Stimulated activated CD4-positive, alpha-beta T cell treated with anti-CD3 and anti-CD28 coated beads, Interleukin-1b, Interleukin-23, amount 100 ng/mL, for 1 hour (primary cell): ENCODE measurements around the gene GMEB1.
"Not testable (repeated sequence)": the region's sequence is repeated elsewhere in the genome, so short reads cannot be mapped to it uniquely, and the experiment has no call there.

ENCODE experiments used
- DNase-seq, 2 donors: peaks; one replicate each; pipeline ENCODE4 v3.0.0-alpha.2; 2020; ENCODE audit warnings: low read depth in 2 of 2

Gene GMEB1

GRCh38 chr1:28668191-28668955 is at the start of gene GMEB1:
GMEB1 (plus strand) TSS chr1:28668784; CDS start chr1:28683613, 14,829 bp downstream.
- DNase-seq: peak; percentile 59 to 62

GRCh38 chr1:28631713-28632112 is 36.9 kb upstream of the GMEB1 start:
- no peak for DNase-seq

- no peak for DNase-seq
Observed at GRCh38 chr1:28632560-28632959, 36.0 kb upstream of the GMEB1 start.

- DNase-seq: no peak
Observed at GRCh38 chr1:28640766-28641165, 27.8 kb upstream of the GMEB1 start.

GRCh38 chr1:28642056-28642846 is 26.3 kb upstream of the GMEB1 start:
- no peak for DNase-seq

GRCh38 chr1:28642847-28643635 is 25.5 kb upstream of the GMEB1 start, which contains the start of gene TAF12:
TAF12 (minus strand) TSS chr1:28643067; CDS start chr1:28622081, 20,986 bp downstream.
- peak; percentile 84 to 86 for DNase-seq

GRCh38 chr1:28644494-28644893 is 24.1 kb upstream of the GMEB1 start:
- no peak for DNase-seq

GRCh38 chr1:28645406-28645805 is 23.2 kb upstream of the GMEB1 start:
- DNase-seq: not testable (repeated sequence)

GRCh38 chr1:28646040-28646439 is 22.5 kb upstream of the GMEB1 start:
- no peak for DNase-seq

- DNase-seq: peak; percentile 65 to 73
Observed at GRCh38 chr1:28648008-28648473, 20.5 kb upstream of the GMEB1 start.

GRCh38 chr1:28648474-28649198 is 19.9 kb upstream of the GMEB1 start, which contains the start of gene RNU11:
RNU11 (plus strand) TSS chr1:28648600.
- DNase-seq: peak; percentile 70

- not testable (repeated sequence) for DNase-seq
Observed at GRCh38 chr1:28653063-28653462, 15.5 kb upstream of the GMEB1 start.

GRCh38 chr1:28653870-28654269 is 14.7 kb upstream of the GMEB1 start:
- DNase-seq: not testable (repeated sequence)

GRCh38 chr1:28655448-28656311 is 12.9 kb upstream of the GMEB1 start:
- DNase-seq: not testable (repeated sequence)

- no peak for DNase-seq
Observed at GRCh38 chr1:28656335-28656734, 12.2 kb upstream of the GMEB1 start.

GRCh38 chr1:28663871-28664470 is 4.6 kb upstream of the GMEB1 start:
- DNase-seq: no peak

- no peak for DNase-seq
Observed at GRCh38 chr1:28666806-28667205, 1.8 kb upstream of the GMEB1 start.

- DNase-seq: peak in 1 of 2 donors; percentile 50
Observed at GRCh38 chr1:28668956-28669723, 556 bp downstream of the GMEB1 start.

GRCh38 chr1:28671254-28671780 is 2.7 kb downstream of the GMEB1 start:
- no peak for DNase-seq
